GM23338 (cell line): ENCODE results near the gene ACAD10.

Experiments
- CREB1 ChIP-seq: fragments of 250-450 bp; sonication (Bioruptor Pico); IDR thresholded peaks from 2 replicates; pipeline ENCODE4 v1.5.0; 2020; ENCODE audit warnings: low read depth, mild to moderate bottlenecking, moderate library complexity
- EZH2 ChIP-seq: fragments of 200-600 bp; sonication (generic); IDR thresholded peaks from one replicate; pipeline ENCODE4 v1.8.0; 2017; ENCODE audit warnings: antibody characterized with exemption, mild to moderate bottlenecking, low read depth; ENCODE audit not compliant: unreplicated experiment
- EZH2phosphoT487 ChIP-seq: fragments of 200-600 bp; sonication (generic); IDR thresholded peaks from one replicate; pipeline ENCODE4 v1.8.1; 2018; ENCODE audit warnings: antibody characterized with exemption; ENCODE audit not compliant: unreplicated experiment
- JUNB ChIP-seq: IDR thresholded peaks from one replicate; pipeline ENCODE4 v1.6.1; 2016; ENCODE audit warnings: antibody characterized with exemption; ENCODE audit not compliant: unreplicated experiment
- NANOG ChIP-seq: IDR thresholded peaks from 2 replicates; pipeline ENCODE4 v1.6.1; 2016; ENCODE audit warnings: antibody characterized with exemption, borderline replicate concordance
- POLR2AphosphoS5 ChIP-seq: IDR thresholded peaks from 2 replicates; pipeline ENCODE4 v1.6.1; 2016; ENCODE audit warnings: antibody characterized with exemption, low read depth
- REST ChIP-seq: IDR thresholded peaks from one replicate; pipeline ENCODE4 v1.6.1; 2018; ENCODE audit warnings: antibody characterized with exemption; ENCODE audit not compliant: unreplicated experiment
- STAT1 ChIP-seq: IDR thresholded peaks from one replicate; pipeline ENCODE4 v1.6.1; 2016; ENCODE audit warnings: antibody characterized with exemption; ENCODE audit not compliant: unreplicated experiment
- ZNF114 ChIP-seq: fragments of 250-450 bp; sonication (Bioruptor Pico); IDR thresholded peaks from 2 replicates; pipeline ENCODE4 v1.5.0; 2020; ENCODE audit warnings: mild to moderate bottlenecking, moderate library complexity
- ZNF331 ChIP-seq: fragments of 250-450 bp; sonication (Bioruptor Pico); IDR thresholded peaks from 2 replicates; pipeline ENCODE4 v1.5.0; 2020; ENCODE audit warnings: low read depth, mild to moderate bottlenecking, moderate library complexity
- TF ChIP-seq, protein P1 (sequence below), 2 experiments: fragments of 200-600 bp in 1 of 2; sonication (generic) in 1 of 2; conservative IDR thresholded peaks; 2 replicates each; pipeline versions ENCODE4 v1.5.1 to v1.6.1; 2016 to 2017; ENCODE audit warnings: antibody characterized with exemption in 2 of 2, low read depth in 2 of 2, mild to moderate bottlenecking in 2 of 2, moderate library complexity in 1 of 2
- TF ChIP-seq, protein P2 (sequence below): IDR thresholded peaks from 2 replicates; pipeline ENCODE4 v1.6.1; 2016; ENCODE audit warnings: antibody characterized with exemption

DNA sequence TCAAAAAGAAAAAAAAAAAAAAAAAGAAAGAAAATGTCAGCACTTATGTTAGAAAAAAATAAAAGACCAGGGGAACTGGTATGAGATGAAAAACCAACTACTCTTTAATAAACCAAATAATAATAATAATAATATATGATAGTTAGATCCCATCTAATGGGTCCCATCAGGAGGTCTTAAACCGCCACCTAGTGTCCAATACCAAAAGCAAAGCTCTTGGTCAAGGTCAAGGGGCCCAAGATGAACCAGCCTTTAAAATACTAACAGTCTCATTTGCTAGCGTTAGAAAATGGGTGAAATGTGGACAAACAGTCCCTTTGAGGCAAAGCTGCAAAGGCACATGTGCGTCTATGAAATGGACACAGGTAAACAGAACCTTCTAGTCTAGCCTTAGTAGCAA, 12.3 kb upstream of the ACAD10 start:
- TF ChIP-seq EZH2phosphoT487 (no peak), EZH2 (no peak), POLR2AphosphoS5 (no peak), REST (no peak), NANOG (no peak), STAT1 (no peak), CREB1 (CRISPR knock-in tag) (no peak), ZNF331 (CRISPR knock-in tag) (no peak), JUNB (no peak), ZNF114 (no peak)
- TF ChIP-seq, protein P1, sequence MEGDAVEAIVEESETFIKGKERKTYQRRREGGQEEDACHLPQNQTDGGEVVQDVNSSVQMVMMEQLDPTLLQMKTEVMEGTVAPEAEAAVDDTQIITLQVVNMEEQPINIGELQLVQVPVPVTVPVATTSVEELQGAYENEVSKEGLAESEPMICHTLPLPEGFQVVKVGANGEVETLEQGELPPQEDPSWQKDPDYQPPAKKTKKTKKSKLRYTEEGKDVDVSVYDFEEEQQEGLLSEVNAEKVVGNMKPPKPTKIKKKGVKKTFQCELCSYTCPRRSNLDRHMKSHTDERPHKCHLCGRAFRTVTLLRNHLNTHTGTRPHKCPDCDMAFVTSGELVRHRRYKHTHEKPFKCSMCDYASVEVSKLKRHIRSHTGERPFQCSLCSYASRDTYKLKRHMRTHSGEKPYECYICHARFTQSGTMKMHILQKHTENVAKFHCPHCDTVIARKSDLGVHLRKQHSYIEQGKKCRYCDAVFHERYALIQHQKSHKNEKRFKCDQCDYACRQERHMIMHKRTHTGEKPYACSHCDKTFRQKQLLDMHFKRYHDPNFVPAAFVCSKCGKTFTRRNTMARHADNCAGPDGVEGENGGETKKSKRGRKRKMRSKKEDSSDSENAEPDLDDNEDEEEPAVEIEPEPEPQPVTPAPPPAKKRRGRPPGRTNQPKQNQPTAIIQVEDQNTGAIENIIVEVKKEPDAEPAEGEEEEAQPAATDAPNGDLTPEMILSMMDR (conservative IDR thresholded peaks at IDR 0.05; ENCODE audit: low read depth in 2 of 2) = peak; percentile 52 to 62
- TF ChIP-seq, protein P2, sequence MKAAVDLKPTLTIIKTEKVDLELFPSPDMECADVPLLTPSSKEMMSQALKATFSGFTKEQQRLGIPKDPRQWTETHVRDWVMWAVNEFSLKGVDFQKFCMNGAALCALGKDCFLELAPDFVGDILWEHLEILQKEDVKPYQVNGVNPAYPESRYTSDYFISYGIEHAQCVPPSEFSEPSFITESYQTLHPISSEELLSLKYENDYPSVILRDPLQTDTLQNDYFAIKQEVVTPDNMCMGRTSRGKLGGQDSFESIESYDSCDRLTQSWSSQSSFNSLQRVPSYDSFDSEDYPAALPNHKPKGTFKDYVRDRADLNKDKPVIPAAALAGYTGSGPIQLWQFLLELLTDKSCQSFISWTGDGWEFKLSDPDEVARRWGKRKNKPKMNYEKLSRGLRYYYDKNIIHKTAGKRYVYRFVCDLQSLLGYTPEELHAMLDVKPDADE = no peak
